ENCODE data around the gene COQ8B.

- no peak for TF ChIP-seq CTCF (IDR thresholded peaks at IDR 0.05)
- TF ChIP-seq ZFX (IDR thresholded peaks at IDR 0.05; ENCODE audit: borderline replicate concordance) = no peak
Measured at GRCh38 chr19:40721140-40721486, 4.4 kb upstream of the COQ8B start.
